Left ventricle myocardium inferior (tissue), 1 donor: Measurements from ENCODE around the gene CYP4X1. TPM values are rescaled to one million over a fixed set of nuclear protein-coding genes. Genes with fewer than 3 reads are reported as not detected.
"Not testable (repeated sequence)": the region's sequence is repeated elsewhere in the genome, so short reads cannot be mapped to it uniquely, and the experiment has no call there.

Experiments used
- DNase-seq: peaks from one replicate; pipeline ENCODE4 v3.0.0-alpha.2; 2020
- H3K27ac ChIP-seq: fragments of 200-600 bp; replicated peaks from 2 replicates; pipeline ENCODE4 v1.8.0; 2021
- H3K27me3 ChIP-seq: fragments of 200-600 bp; 2 replicates; pipeline ENCODE4 v1.8.0; 2021; ENCODE audit warnings: low read depth
- H3K36me3 ChIP-seq: fragments of 200-600 bp; 2 replicates; pipeline ENCODE4 v1.8.0; 2021
- H3K4me1 ChIP-seq: fragments of 200-600 bp; 2 replicates; pipeline ENCODE4 v1.8.0; 2021
- H3K4me3 ChIP-seq: fragments of 200-600 bp; 2 replicates; pipeline ENCODE4 v1.8.0; 2021; ENCODE audit warnings: mild to moderate bottlenecking, moderate library complexity
- H3K9me3 ChIP-seq: fragments of 200-600 bp; replicated peaks from 2 replicates; pipeline ENCODE4 v1.8.0; 2021
- CTCF ChIP-seq: fragments of 200-600 bp; IDR thresholded peaks from 2 replicates; pipeline ENCODE4 v1.8.0; 2021; ENCODE audit warnings: antibody characterized with exemption, mild to moderate bottlenecking, borderline replicate concordance
- intact Hi-C: fragments of 100-400 bp; cut with micrococcal nuclease; formaldehyde crosslinking; loops from one replicate; pipeline ENCODE4 v1.11.0; 2022
- total RNA-seq: library from RNA; stranded (reverse); fragmentation: NEBNext Ultra II Directional; extraction: Animal tissue kit (Norgen Biotek cat#: 25700); gene quantifications from one replicate; pipeline ENCODE4 v1.2.1, GENCODE V29; 2021
- donor health status: DM: no; HTN: yes; CAD: no; lungs with severe emphysema.

CYP4X1 gene
- total RNA-seq, 1 donor from 2014 or later: 2.1 TPM

DNA sequence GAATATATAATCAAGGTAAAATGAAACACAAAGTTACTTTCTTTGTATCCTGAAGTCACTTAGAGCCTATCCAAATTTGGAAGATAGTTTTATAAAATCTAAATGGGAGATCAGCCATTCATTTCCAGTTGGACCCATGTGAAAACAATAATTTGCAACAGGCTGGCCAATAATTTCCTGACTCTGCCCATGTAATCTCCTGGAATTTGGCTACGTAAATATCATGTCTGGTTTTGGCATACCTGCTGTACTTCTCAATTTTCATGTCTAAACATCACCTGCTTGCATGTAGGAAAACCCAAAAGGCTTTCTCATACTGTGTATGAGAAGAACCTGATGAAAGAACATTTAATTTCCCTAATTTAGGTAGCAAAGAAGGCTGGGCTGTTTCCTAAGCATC is 35.9 kb downstream of the CYP4X1 start:
- Histone ChIP-seq H3K9me3 (peaks cover 38% of the 10 kb centered on the region), H3K4me3 (no peak overlapping the region), H3K36me3 (no peaks in the 10 kb centered on the region), H3K27ac (no peak overlapping the region), H3K4me1 (no peaks in the 10 kb centered on the region), H3K27me3 (no peaks in the 10 kb centered on the region)
- no peak for TF ChIP-seq CTCF
- intact Hi-C loops: no loop called here
- DNase-seq: no peak

GRCh38 chr1:47067097-47067594 is 43.7 kb downstream of the CYP4X1 start, which contains the start of gene CYP4Z1:
Gene CYP4Z1 (plus strand): TSS chr1:47067231. CDS start chr1:47067491, 260 bp downstream.
- intact Hi-C loops: no loop called here
- H3K27ac ChIP-seq: no peak within 1 kb of the TSS
- DNase-seq: no peak

DNA sequence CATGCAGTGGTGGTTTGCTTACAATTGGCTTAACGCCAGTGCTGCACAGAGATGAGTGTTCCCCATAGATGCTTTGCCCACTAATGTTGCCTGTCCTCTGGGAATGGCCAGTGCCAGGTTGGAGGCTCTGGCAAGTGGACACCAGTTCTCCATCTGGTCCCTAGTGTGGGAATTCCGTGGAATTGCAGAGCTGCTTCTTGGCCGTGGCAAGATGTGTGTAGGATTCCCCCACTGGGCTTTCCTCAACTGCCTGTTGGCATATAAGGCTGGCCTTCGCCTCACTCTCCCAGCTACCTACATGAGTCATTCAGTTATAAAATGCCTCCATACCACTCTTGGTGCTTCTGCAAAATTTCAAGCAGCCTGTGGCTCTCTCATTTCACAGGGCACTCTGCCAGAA is 45.6 kb downstream of the CYP4X1 start:
- H3K27ac ChIP-seq, H3K27me3 ChIP-seq, intact Hi-C loops, H3K4me1 ChIP-seq, H3K36me3 ChIP-seq, DNase-seq, H3K9me3 ChIP-seq, H3K4me3 ChIP-seq: not testable (repeated sequence)

More at GRCh38 chr1:47067097-47067594, 43.7 kb downstream of the CYP4X1 start, which contains the start of gene CYP4Z1:
- no peak within 1 kb of the TSS for H3K4me3 ChIP-seq
- H3K9me3 ChIP-seq: peaks cover 20% of the 10 kb centered on the region
- no peaks in the 10 kb centered on the region for H3K36me3 ChIP-seq
- no peaks in the 10 kb centered on the region for H3K27me3 ChIP-seq
- TF ChIP-seq CTCF: no peak
- no peaks in the 10 kb centered on the region for H3K4me1 ChIP-seq

GRCh38 chr1:47069509-47069908 is 46.0 kb downstream of the CYP4X1 start:
- H3K36me3 ChIP-seq, intact Hi-C loops, H3K27me3 ChIP-seq, H3K27ac ChIP-seq, DNase-seq, H3K4me1 ChIP-seq, H3K9me3 ChIP-seq, H3K4me3 ChIP-seq: not testable (repeated sequence)

DNA sequence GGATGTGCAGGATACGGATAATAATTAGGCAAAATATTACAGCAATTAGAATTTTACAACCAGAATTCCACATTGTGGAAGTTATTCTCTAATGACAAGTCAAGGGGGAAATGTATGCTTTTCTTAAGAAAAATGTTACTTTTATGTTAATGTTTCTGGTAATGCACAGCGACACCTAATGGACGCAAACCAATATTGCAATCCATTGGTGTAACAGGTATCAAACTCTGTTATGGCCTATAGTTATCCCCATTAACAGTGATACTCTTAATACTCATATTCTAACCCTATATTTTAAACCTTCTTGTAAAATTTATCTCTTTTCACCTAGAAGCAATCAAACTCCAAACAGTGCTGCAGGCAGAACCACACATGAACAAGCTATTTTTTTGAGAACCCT is 65.9 kb downstream of the CYP4X1 start:
- peak; percentile 65 for TF ChIP-seq CTCF
- H3K4me1 ChIP-seq, H3K36me3 ChIP-seq, intact Hi-C loops, H3K9me3 ChIP-seq, DNase-seq, H3K4me3 ChIP-seq, H3K27ac ChIP-seq, H3K27me3 ChIP-seq: not testable (repeated sequence)

- H3K27ac ChIP-seq, DNase-seq, intact Hi-C loops, H3K4me1 ChIP-seq, H3K9me3 ChIP-seq, H3K36me3 ChIP-seq, H3K27me3 ChIP-seq, H3K4me3 ChIP-seq: not testable (repeated sequence)
- peak; percentile 45 for TF ChIP-seq CTCF
These were observed 68.0 kb downstream of the CYP4X1 start for GRCh38 chr1:47091476-47091875.

Other genes with a start within 250 kb of the CYP4X1 start
- 11.5 TPM for gene CYP4B1, start 224.6 kb upstream of the CYP4X1 start, total RNA-seq
- gene CYP4A11, start 82.2 kb upstream of the CYP4X1 start, total RNA-seq: not detected
- 0.71 TPM for gene CYP4Z1, start 43.6 kb downstream of the CYP4X1 start, total RNA-seq
- gene CYP4A22, start 113.8 kb downstream of the CYP4X1 start, total RNA-seq: not detected
- not detected for gene PDZK1IP1, start 166.4 kb downstream of the CYP4X1 start, total RNA-seq
- gene TAL1, start 208.6 kb downstream of the CYP4X1 start, total RNA-seq: 4.3 TPM